ENCODE data around the gene AP1AR. TPM values are rescaled to one million over a fixed set of nuclear protein-coding genes. Genes with fewer than 3 reads are reported as not detected.
"Not testable (repeated sequence)": the region's sequence is repeated elsewhere in the genome, so short reads cannot be mapped to it uniquely, and the experiment has no call there.

The AP1AR gene
- total RNA-seq, 2 donors from 2014 or later: 21.6 to 33.2 TPM

DNA sequence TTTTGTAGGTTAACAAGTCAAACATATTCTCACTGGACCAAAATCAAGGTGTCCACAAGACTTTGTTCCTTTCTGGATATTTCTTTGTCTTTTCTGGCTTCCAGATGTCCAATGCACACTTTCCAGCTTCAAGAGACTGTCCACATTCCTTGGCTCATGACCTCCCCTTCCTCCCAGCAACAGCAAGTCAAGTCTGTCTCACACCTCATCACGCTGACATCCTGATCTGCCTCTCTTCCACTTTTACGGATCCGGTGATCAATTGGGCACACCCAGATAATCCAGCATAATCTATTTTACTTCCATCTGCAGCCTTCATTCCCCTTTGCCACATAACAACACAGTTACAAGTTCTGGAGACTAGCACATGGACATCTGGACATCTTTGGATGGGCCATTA lies 44.5 kb downstream of the AP1AR start:
- no peak for ATAC-seq (replicated peaks in 1 of 2)
- peak overlapping the region; percentile 10 for H3K27ac Mint-ChIP-seq
- H3K4me3 Mint-ChIP-seq: peak overlapping the region in 1 of 2 donors; percentile 21
- H3K36me3 Mint-ChIP-seq (ENCODE audit: insufficient read depth in 2 of 2): peaks cover 21 to 43% of the 10 kb centered on the region in 2 donors
- no peak for DNase-seq
- no peaks in the 10 kb centered on the region for H3K9me3 Mint-ChIP-seq
- peaks cover 94% of the 10 kb centered on the region for H3K4me1 Mint-ChIP-seq (ENCODE audit: low read depth)
- no peaks in the 10 kb centered on the region for H3K27me3 Mint-ChIP-seq (ENCODE audit: low read depth)

DNA sequence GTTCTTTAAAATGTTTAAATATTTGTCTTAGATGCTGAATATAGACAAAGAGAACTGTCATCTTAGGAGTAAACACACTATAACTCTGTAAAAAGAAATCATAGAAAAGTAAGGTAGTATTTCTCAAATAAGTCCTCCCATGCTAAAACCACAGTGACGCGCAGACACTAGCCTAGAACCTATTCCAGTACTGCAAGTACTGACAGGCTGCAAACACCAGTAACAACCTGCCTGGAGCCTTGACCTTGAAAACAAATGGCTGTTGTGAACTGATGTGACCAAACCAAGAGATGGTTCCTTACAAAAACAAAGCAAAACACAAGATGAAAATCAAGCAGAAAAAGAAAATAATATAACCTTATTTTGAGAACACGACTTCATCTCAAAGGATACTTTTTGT lies 45.6 kb downstream of the AP1AR start:
- Mint-ChIP-seq H3K4me3 (no peak overlapping the region), H3K9me3 (peaks cover 0 to 6% of the 10 kb centered on the region in 2 donors), H3K27me3 (ENCODE audit: low read depth) (no peaks in the 10 kb centered on the region), H3K27ac (peak overlapping the region; percentile 46), H3K4me1 (ENCODE audit: low read depth) (peaks cover 94% of the 10 kb centered on the region), H3K36me3 (ENCODE audit: insufficient read depth in 2 of 2) (peaks cover 24 to 48% of the 10 kb centered on the region in 2 donors)
- ATAC-seq (replicated peaks in 1 of 2) (no peak), DNase-seq (no peak)

DNA sequence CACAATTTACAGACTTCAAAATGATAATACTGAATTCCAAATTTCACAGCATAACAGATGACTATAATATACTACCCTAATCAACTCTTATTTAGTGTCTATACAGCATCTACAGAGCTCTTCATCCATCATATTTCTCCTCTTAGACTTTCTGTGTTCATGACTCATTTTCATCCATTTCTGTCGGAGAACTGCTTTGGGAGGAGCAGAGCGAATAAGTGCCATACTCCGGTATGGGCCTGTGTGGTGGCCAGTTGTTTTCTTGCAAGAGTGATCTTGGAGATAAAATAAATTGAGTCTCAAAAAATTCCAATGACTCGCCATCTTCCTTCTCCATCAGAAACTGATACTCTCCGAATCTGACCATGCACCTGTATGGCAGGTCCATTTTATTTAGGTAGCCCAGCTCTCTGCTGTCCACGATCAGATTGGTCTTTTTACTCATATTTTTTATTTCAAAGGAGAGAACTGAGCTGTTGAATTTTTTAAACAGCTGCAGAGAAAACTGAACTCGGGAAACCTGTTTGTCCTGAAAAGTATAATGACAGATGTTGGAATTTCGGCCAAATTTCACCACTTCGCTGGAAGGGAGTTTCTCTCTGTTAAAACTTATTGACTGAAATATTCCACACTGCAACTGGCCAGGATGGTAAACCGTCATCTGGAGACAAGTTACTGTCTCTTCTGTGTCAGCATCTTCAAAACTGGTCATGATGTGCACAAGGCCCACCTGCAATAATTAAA lies 46.3 kb downstream of the AP1AR start:
- Mint-ChIP-seq H3K4me1 (ENCODE audit: low read depth) (peaks cover 94% of the 10 kb centered on the region), H3K36me3 (ENCODE audit: insufficient read depth in 2 of 2) (peaks cover 29 to 55% of the 10 kb centered on the region in 2 donors), H3K4me3 (peak overlapping the region in 1 of 2 donors; percentile 40), H3K27ac (peak overlapping the region; percentile 46), H3K27me3 (ENCODE audit: low read depth) (no peaks in the 10 kb centered on the region), H3K9me3 (peaks cover 2 to 7% of the 10 kb centered on the region in 2 donors)
- DNase-seq (no peak), ATAC-seq (replicated peaks in 1 of 2) (no peak)

DNA sequence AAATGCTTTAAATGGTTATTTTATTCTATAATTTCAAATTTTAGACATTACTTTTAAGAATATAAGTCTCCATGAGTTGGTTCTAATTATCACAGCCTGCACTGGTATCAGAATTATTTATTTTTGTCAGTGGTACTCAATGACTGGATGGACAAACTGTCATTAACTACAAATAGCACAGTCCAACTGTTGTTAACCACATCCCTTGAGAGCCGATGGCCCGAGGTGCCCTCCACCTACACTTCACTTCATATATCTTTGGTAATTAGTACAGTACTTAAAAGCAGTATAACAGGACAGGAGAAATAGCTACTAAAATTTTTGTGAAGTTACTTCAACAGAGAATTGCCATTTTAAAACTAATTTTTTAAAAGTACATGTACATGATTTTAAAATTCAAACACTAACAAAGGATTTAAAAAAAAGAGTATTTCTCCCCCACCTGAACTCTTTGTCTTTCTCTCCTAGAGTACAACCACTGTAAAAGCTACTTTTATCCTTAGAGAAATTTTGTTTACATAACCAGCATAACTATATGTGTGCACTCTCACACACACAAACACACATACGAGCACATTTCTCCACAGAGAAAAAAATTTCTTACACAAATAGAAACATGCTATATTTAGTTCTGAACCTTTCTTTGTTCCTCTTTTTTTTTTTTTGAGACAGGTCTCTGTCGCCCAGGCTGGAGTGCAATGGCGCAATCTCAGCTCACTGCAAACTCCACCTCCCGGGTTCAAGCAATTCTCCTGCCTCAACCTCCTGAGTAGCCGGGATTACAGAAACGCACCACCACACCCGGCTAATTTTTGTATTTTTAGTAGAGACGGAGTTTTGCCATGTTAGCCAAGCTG lies 47.7 kb downstream of the AP1AR start:
- Mint-ChIP-seq H3K4me1 (ENCODE audit: low read depth) (peaks cover 87% of the 10 kb centered on the region), H3K36me3 (ENCODE audit: insufficient read depth in 2 of 2) (peaks cover 38 to 66% of the 10 kb centered on the region in 2 donors), H3K9me3 (peaks cover 2 to 7% of the 10 kb centered on the region in 2 donors), H3K27me3 (ENCODE audit: low read depth) (no peaks in the 10 kb centered on the region), H3K27ac (peak overlapping the region; percentile 89), H3K4me3 (peak overlapping the region; percentile 64 to 92)
- DNase-seq (no peak), ATAC-seq (replicated peaks in 1 of 2) (no peak)

DNA sequence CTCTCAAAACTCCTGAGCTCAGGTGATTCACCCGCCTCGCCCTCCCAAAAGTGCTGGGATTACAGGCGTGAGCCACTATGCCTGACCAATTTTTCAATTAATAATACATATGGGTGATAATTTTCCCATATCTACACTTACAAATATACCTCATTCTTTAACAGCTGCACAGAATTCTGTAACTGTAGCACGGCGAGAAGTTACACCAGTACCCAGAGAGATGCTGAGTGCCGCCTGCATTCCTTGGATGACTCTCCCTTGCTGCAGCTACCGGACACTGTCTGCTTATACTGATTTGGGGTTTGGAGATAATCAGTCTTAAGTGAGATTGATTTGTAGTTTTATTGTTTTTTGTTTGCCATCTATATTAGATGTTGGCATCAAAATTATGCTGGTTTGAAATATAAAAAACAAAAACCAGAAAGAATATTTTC lies 48.3 kb downstream of the AP1AR start:
- ATAC-seq (replicated peaks in 1 of 2) (no peak), DNase-seq (no peak)
- peaks cover 2 to 7% of the 10 kb centered on the region in 2 donors for H3K9me3 Mint-ChIP-seq
- peaks cover 80% of the 10 kb centered on the region for H3K4me1 Mint-ChIP-seq (ENCODE audit: low read depth)
- H3K36me3 Mint-ChIP-seq (ENCODE audit: insufficient read depth in 2 of 2): peaks cover 40 to 72% of the 10 kb centered on the region in 2 donors
- H3K27ac Mint-ChIP-seq: no peak overlapping the region
- peak overlapping the region; percentile 64 to 92 for H3K4me3 Mint-ChIP-seq
- H3K27me3 Mint-ChIP-seq (ENCODE audit: low read depth): no peaks in the 10 kb centered on the region

DNA sequence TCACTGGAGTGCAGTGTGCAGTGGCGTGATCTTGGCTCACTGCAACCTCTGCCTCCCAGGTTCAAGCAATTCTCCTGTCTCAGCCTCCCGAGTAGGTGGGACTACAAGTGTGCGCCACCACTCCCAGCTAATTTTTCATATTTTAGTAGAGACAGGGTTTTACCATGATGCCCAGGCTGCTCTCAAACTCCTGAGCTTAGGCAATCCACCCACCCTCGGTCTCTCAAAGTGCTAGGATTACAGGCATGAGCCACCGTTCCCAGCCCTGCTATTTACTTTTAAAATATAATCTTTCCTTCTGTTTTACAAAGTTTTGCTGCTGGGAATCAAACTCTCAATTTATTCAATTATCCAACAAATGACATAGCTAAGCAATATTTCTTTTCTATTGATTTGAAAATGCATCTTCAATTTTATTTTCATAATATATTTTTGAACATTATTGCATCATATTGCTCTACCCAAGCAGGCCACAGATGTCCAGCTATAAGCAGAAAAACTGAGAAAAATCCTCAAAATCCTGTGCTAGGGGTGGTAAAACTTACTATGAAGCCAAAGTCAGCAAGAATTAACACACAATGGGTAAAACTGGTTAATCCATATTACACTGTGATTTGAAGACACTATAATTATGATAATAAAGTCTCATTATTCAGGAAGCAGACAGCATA lies 48.9 kb downstream of the AP1AR start:
- H3K27me3 Mint-ChIP-seq (ENCODE audit: low read depth): no peaks in the 10 kb centered on the region
- no peak for ATAC-seq (replicated peaks in 1 of 2)
- H3K36me3 Mint-ChIP-seq (ENCODE audit: insufficient read depth in 2 of 2): peaks cover 37 to 70% of the 10 kb centered on the region in 2 donors
- peaks cover 74% of the 10 kb centered on the region for H3K4me1 Mint-ChIP-seq (ENCODE audit: low read depth)
- H3K27ac Mint-ChIP-seq: peak overlapping the region; percentile 61
- H3K9me3 Mint-ChIP-seq: peaks cover 2 to 7% of the 10 kb centered on the region in 2 donors
- DNase-seq: no peak
- H3K4me3 Mint-ChIP-seq: peak overlapping the region; percentile 64 to 92

DNA sequence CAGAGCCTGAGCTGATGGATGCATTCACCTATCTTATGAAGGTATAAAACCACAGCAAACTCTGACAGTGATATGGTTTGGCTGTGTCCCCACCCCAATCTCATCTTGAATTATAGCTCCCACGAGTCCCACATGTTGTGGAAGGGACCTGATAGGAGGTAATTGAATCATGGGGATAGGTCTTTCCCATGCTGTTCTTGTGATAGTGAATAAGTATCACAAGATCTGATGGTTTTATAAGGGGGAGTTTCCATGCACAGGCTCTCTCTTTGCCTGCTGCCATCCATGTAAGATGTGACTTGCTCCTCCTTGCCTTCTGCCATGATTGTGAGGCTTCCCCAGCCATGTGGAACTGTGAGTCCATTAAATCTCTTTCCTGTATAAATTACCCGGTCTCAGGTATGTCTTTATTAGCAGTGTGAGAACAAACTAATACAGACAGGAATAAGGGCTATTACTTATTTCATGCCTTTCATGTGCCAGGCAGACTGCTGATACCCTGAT lies 50.4 kb downstream of the AP1AR start:
- Mint-ChIP-seq H3K27ac (peak overlapping the region; percentile 58), H3K36me3 (ENCODE audit: insufficient read depth in 2 of 2) (peaks cover 33 to 70% of the 10 kb centered on the region in 2 donors), H3K4me1 (ENCODE audit: low read depth) (peaks cover 76% of the 10 kb centered on the region), H3K4me3 (peak overlapping the region; percentile 92 to 95)
- not testable (repeated sequence) for ATAC-seq (replicated peaks in 1 of 2); H3K27me3 Mint-ChIP-seq (ENCODE audit: low read depth); H3K9me3 Mint-ChIP-seq; DNase-seq

DNA sequence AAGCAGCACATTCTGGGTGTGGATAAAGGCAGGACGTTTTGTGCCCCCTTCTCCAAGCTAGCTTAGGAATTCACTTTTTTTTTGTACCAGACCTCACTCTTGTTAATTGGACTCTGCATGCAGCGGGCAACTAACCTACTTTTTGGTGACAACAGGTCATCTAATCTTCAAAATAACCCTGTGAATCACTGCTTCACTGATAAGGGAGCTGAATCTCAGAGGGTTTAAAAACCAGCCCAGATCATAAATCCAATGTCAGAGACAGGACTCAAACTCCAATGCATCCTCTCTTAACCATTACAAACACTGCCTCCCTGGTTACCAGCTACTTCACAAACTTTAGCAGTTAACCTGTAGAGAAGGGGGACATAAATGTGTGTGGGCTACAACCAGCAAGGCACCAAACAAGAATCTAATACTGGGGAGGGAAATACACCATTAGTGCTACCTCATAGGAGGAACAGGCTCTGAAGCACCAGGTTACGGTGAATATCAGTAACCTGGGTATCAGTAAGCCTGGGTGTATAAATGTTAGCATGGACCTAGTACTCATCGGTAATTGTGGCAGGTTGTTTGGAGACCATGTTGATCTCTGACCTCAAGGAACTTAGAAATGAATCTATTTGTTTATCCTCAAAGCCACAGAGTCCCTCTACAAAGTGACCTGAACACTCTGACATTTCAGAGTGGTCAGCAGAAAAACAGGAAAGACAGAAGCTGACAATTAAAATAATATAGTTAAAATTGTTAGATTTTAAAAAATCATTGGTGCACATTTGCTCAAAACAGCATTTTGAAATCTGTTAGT lies 51.5 kb downstream of the AP1AR start:
- H3K4me1 Mint-ChIP-seq (ENCODE audit: low read depth): peaks cover 77% of the 10 kb centered on the region
- H3K4me3 Mint-ChIP-seq: peak overlapping the region; percentile 92 to 95
- peaks cover 26 to 65% of the 10 kb centered on the region in 2 donors for H3K36me3 Mint-ChIP-seq (ENCODE audit: insufficient read depth in 2 of 2)
- peaks cover 2 to 7% of the 10 kb centered on the region in 2 donors for H3K9me3 Mint-ChIP-seq
- H3K27me3 Mint-ChIP-seq (ENCODE audit: low read depth): no peaks in the 10 kb centered on the region
- peak overlapping the region; percentile 79 for H3K27ac Mint-ChIP-seq
- ATAC-seq (replicated peaks in 1 of 2) (no peak), DNase-seq (no peak)

DNA sequence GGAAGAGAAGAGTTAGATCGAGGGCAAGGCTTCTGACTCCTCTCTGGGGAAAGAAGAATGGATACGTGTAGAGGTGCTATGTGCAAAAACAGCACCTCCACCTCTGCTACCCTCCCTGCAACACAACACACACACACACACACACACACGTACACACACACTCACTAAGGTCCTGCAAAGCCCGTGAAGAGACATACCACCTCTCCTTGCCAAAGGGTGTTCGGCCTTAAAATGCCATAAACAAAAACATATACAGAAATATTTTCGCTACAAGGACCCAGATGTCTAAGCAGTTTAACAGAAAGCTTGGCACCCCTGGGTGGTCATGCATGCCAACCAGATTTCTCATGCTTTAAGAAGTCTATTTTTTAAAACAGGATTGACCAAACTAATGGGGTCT lies 52.6 kb downstream of the AP1AR start:
- no peak for ATAC-seq (replicated peaks in 1 of 2)
- peaks cover 2 to 7% of the 10 kb centered on the region in 2 donors for H3K9me3 Mint-ChIP-seq
- DNase-seq: no peak
- H3K36me3 Mint-ChIP-seq (ENCODE audit: insufficient read depth in 2 of 2): peaks cover 26 to 61% of the 10 kb centered on the region in 2 donors
- H3K4me3 Mint-ChIP-seq: peak overlapping the region; percentile 92 to 95
- H3K4me1 Mint-ChIP-seq (ENCODE audit: low read depth): peaks cover 76% of the 10 kb centered on the region
- H3K27ac Mint-ChIP-seq: peak overlapping the region; percentile 2
- H3K27me3 Mint-ChIP-seq (ENCODE audit: low read depth): no peaks in the 10 kb centered on the region

DNA sequence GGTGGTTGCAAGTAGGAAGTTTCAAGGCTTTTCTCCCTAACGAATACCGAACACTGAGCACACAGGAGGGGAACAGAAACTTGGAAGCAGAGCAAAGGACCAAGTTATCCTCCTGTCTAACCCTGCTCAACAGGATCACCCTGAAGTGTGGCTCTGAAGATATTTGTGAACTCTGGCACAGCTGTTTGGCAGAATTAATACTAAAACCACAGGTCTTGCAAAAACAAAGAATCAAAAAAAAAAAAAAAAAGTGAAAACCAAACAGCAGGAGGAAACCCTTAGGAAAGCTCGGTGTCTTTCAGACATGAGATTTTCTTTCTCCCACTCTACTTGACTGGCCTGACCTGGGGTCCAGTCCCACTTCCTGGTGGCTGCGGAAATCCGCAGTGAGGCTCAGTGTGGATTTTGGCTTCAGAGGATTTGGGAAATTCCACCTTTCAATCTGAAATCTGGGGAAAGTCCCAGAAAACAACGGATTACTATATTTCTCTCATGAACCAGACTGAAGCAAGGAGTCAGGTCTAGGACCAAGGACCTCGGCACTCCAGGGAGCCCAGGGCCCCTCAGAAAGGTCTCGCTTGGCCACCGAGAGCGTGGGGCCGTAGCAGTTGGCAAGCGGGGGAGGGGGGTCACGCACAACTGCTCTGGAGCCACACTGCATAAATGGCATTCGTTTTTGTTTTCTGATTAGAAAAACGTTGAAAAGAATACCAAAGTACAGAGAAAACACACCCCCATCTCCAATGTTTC lies 53.2 kb downstream of the AP1AR start:
- Mint-ChIP-seq H3K4me3 (peak overlapping the region; percentile 92 to 95), H3K36me3 (ENCODE audit: insufficient read depth in 2 of 2) (peaks cover 25 to 60% of the 10 kb centered on the region in 2 donors), H3K4me1 (ENCODE audit: low read depth) (peaks cover 76% of the 10 kb centered on the region), H3K9me3 (peaks cover 2 to 7% of the 10 kb centered on the region in 2 donors), H3K27ac (peak overlapping the region; percentile 96), H3K27me3 (ENCODE audit: low read depth) (no peaks in the 10 kb centered on the region)
- ATAC-seq (replicated peaks in 1 of 2) (no peak), DNase-seq (no peak)

DNA sequence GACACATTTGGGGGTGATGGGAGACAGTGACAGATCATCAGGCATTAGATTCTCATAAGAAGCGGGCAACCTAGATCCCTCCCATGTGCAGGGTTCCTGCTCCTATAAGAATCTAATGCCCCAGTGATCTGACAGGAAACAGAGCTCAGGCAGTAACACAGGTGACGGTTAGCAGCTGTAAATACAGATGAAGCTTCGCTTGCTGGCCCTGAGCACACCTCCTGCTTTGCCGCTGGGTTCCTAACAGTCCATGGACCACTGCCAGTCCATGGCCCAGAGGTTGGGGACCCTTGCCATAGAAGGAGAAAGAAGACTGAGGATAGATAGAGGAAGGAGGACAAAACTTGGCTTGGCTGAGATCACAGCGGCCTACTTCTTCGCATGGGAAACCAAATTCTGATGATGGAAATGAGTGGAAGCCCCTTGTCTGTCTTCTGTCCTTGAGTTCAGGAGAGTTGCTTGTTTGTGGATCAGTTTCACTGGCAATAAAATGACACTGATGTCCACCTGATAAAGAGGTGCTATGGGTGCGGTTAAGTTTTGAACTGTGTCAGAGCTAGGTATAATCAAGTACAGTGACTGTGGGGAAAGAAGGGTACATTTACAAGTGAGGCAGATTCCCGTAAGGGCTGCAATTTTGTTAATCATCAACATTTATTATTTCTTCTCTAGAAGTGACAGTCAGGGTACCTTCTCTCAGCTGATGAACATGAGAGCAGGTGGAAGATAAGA lies 55.8 kb downstream of the AP1AR start:
- H3K9me3 Mint-ChIP-seq: peaks cover 0 to under 1% of the 10 kb centered on the region in 2 donors
- H3K27me3 Mint-ChIP-seq (ENCODE audit: low read depth): no peaks in the 10 kb centered on the region
- H3K36me3 Mint-ChIP-seq (ENCODE audit: insufficient read depth in 2 of 2): peaks cover 14 to 39% of the 10 kb centered on the region in 2 donors
- peak overlapping the region; percentile 96 for H3K27ac Mint-ChIP-seq
- H3K4me3 Mint-ChIP-seq: peak overlapping the region; percentile 92 to 95
- DNase-seq (peak; percentile 13 to 30), ATAC-seq (replicated peaks in 1 of 2) (peak in 1 of 2 donors; percentile 12)
- peaks cover 63% of the 10 kb centered on the region for H3K4me1 Mint-ChIP-seq (ENCODE audit: low read depth)

All from activated T-cell treated with anti-CD3 and anti-CD28 coated beads, Interleukin-2, amount 50 U/mL, for 72 hours (primary cell).